Activated CD4-positive, alpha-beta T cell treated with anti-CD3 and anti-CD28 coated beads, Interleukin-2, amount 10 ng/mL, durations not matched to agents 7 days and 5 days (primary cell): Measurements from ENCODE around the gene SEMA3B. TPM values are rescaled to one million over a fixed set of nuclear protein-coding genes. Genes with fewer than 3 reads are reported as not detected.

ENCODE experiments used
- CTCF ChIA-PET: fragments of 350-600 bp; sonication (Branson Sonifier 250); formaldehyde crosslinking; loops from one replicate; lab custom pipeline; 2021; ENCODE audit warnings: antibody characterized with exemption; lab: Charles Lee
- POLR2A ChIA-PET: fragments of 350-600 bp; sonication (Branson Sonifier 250); formaldehyde crosslinking; loops from one replicate; lab custom pipeline; 2021; ENCODE audit warnings: antibody characterized with exemption; lab: Charles Lee
- DNase-seq: peaks from one replicate; pipeline ENCODE4 v3.0.0-alpha.2; 2020
- H3K27ac Mint-ChIP-seq: one replicate; pipeline ENCODE4 v1.8.0; 2021; ENCODE audit warnings: mild to moderate bottlenecking, moderate library complexity, mixed read lengths
- H3K27me3 Mint-ChIP-seq: one replicate; pipeline ENCODE4 v1.8.0; 2021; ENCODE audit warnings: mixed read lengths
- H3K36me3 Mint-ChIP-seq: one replicate; pipeline ENCODE4 v1.8.0; 2021; ENCODE audit warnings: low read depth, mixed read lengths
- H3K4me1 Mint-ChIP-seq: one replicate; pipeline ENCODE4 v1.8.0; 2021; ENCODE audit warnings: mixed read lengths
- H3K4me3 Mint-ChIP-seq: one replicate; pipeline ENCODE4 v1.8.0; 2021; ENCODE audit warnings: mild to moderate bottlenecking, moderate library complexity, mixed read lengths
- H3K9me3 Mint-ChIP-seq: one replicate; pipeline ENCODE4 v1.8.0; 2021; ENCODE audit warnings: mixed read lengths
- total RNA-seq, 2 experiments: library from RNA; stranded (reverse); gene quantifications; one replicate each; pipeline ENCODE4 v1.2.3, GENCODE V29; 2021

SEMA3B gene
- total RNA-seq, 2 experiments from 2014 or later: 0.37 to 0.60 TPM

- CTCF ChIA-PET: interaction anchor here (0.6 to 3.8 kb wide), 4 partner anchors 11 to 95 kb away, joined by 3 to 10 read pairs (median 4); no protein-coding TSS in a partner anchor
- Mint-ChIP-seq H3K4me1 (peaks cover 39% of the 10 kb centered on the region), H3K27ac (peak overlapping the region; percentile 95), H3K27me3 (no peaks in the 10 kb centered on the region), H3K9me3 (no peaks in the 10 kb centered on the region), H3K4me3 (no peak overlapping the region), H3K36me3 (peaks cover 1% of the 10 kb centered on the region)
- POLR2A ChIA-PET: no interaction called here
- peak; percentile 5 for DNase-seq
These were observed 25.1 kb downstream of the SEMA3B start for GRCh38 chr3:50294089-50294488.

GRCh38 chr3:50294492-50295403 is 25.8 kb downstream of the SEMA3B start:
- peak overlapping the region; percentile 9 for H3K27ac Mint-ChIP-seq
- H3K27me3 Mint-ChIP-seq: no peaks in the 10 kb centered on the region
- ChIA-PET POLR2A (no interaction called here), CTCF (interaction anchor here (1.3 to 3.8 kb wide), 4 partner anchors 27 to 56 kb away, joined by 3 to 10 read pairs (median 6); partner anchors contain the start of genes CYB561D2, HYAL2 and NPRL2)
- no peaks in the 10 kb centered on the region for H3K9me3 Mint-ChIP-seq
- H3K36me3 Mint-ChIP-seq: peaks cover 1% of the 10 kb centered on the region
- H3K4me1 Mint-ChIP-seq: peaks cover 40% of the 10 kb centered on the region
- no peak overlapping the region for H3K4me3 Mint-ChIP-seq
- DNase-seq: no peak

- no peak for DNase-seq
- no peaks in the 10 kb centered on the region for H3K9me3 Mint-ChIP-seq
- H3K27ac Mint-ChIP-seq: no peak overlapping the region
- CTCF ChIA-PET: interaction anchor here (1.0 to 4.5 kb wide), 5 partner anchors 26 to 55 kb away, joined by 3 to 21 read pairs (median 5); partner anchors contain the start of genes CYB561D2, HYAL2 and NPRL2
- peaks cover 44% of the 10 kb centered on the region for H3K4me1 Mint-ChIP-seq
- POLR2A ChIA-PET: no interaction called here
- H3K4me3 Mint-ChIP-seq: no peak overlapping the region
- peaks cover 1% of the 10 kb centered on the region for H3K36me3 Mint-ChIP-seq
- H3K27me3 Mint-ChIP-seq: no peaks in the 10 kb centered on the region
These were observed 26.8 kb downstream of the SEMA3B start for GRCh38 chr3:50295553-50296431.

- peak overlapping the region; percentile 71 for H3K27ac Mint-ChIP-seq
- DNase-seq: peak; percentile 6
- CTCF ChIA-PET: interaction anchor here (0.6 to 4.5 kb wide), 5 partner anchors 10 to 68 kb away, joined by 3 to 21 read pairs (median 4); partner anchors contain the start of gene HYAL2
- peaks cover 42% of the 10 kb centered on the region for H3K4me1 Mint-ChIP-seq
- no peaks in the 10 kb centered on the region for H3K27me3 Mint-ChIP-seq
- H3K9me3 Mint-ChIP-seq: no peaks in the 10 kb centered on the region
- POLR2A ChIA-PET: interaction anchor here (0.6 kb wide), 1 partner anchor 28 kb away, joined by 5 read pairs; the partner anchor contains the start of gene SEMA3B
- peaks cover 1% of the 10 kb centered on the region for H3K36me3 Mint-ChIP-seq
- no peak overlapping the region for H3K4me3 Mint-ChIP-seq
These were observed 27.9 kb downstream of the SEMA3B start for GRCh38 chr3:50296721-50297383.

GRCh38 chr3:50297384-50297775 is 28.4 kb downstream of the SEMA3B start:
- H3K9me3 Mint-ChIP-seq: no peaks in the 10 kb centered on the region
- DNase-seq: no peak
- H3K27me3 Mint-ChIP-seq: no peaks in the 10 kb centered on the region
- peak overlapping the region; percentile 100 for H3K27ac Mint-ChIP-seq
- POLR2A ChIA-PET: interaction anchor here (0.6 kb wide), 1 partner anchor 28 kb away, joined by 5 read pairs; the partner anchor contains the start of gene SEMA3B
- peaks cover 41% of the 10 kb centered on the region for H3K4me1 Mint-ChIP-seq
- peak overlapping the region; percentile 95 for H3K4me3 Mint-ChIP-seq
- CTCF ChIA-PET: interaction anchor here (0.6 to 4.5 kb wide), 7 partner anchors 9 to 68 kb away, joined by 3 to 21 read pairs (median 4); partner anchors contain the start of genes HYAL2 and LSMEM2
- peaks cover 1% of the 10 kb centered on the region for H3K36me3 Mint-ChIP-seq

GRCh38 chr3:50297896-50298725 is 29.2 kb downstream of the SEMA3B start:
- peak; percentile 8 for DNase-seq
- H3K4me1 Mint-ChIP-seq: peaks cover 35% of the 10 kb centered on the region
- no peaks in the 10 kb centered on the region for H3K27me3 Mint-ChIP-seq
- ChIA-PET POLR2A (no interaction called here), CTCF (interaction anchor here (0.6 to 4.5 kb wide), 15 partner anchors 9 to 294 kb away, joined by 3 to 21 read pairs (median 6); partner anchors contain the start of genes CYB561D2, GNAI2, HYAL2 and LSMEM2)
- H3K36me3 Mint-ChIP-seq: peaks cover 1% of the 10 kb centered on the region
- no peaks in the 10 kb centered on the region for H3K9me3 Mint-ChIP-seq
- H3K27ac Mint-ChIP-seq: peak overlapping the region; percentile 100
- peak overlapping the region; percentile 95 for H3K4me3 Mint-ChIP-seq

GRCh38 chr3:50298836-50299637 is 30.1 kb downstream of the SEMA3B start, which contains the start of the genes HYAL3 and NAA80:
Gene HYAL3 (minus strand): TSS chr3:50299405. CDS start chr3:50295602, 3,803 bp downstream.
Gene NAA80 (minus strand): TSS chr3:50299405. CDS start chr3:50297463, 1,942 bp downstream.
- POLR2A ChIA-PET: interaction anchor here (0.7 to 1.1 kb wide), 2 partner anchors 38 to 52 kb away, joined by 3 read pairs; partner anchors contain the start of genes CYB561D2 and NPRL2

GRCh38 chr3:50299638-50299928 is 30.6 kb downstream of the SEMA3B start:
- peaks cover 30% of the 10 kb centered on the region for H3K4me1 Mint-ChIP-seq
- ChIA-PET CTCF (interaction anchor here (0.7 to 4.5 kb wide), 15 partner anchors 10 to 105 kb away, joined by 3 to 21 read pairs (median 6); partner anchors contain the start of genes GNAI2, HYAL2, RASSF1 and TUSC2), POLR2A (interaction anchor here (0.7 to 1.1 kb wide), 2 partner anchors 38 to 51 kb away, joined by 3 read pairs; partner anchors contain the start of genes CYB561D2 and NPRL2)
- H3K27me3 Mint-ChIP-seq: no peaks in the 10 kb centered on the region
- H3K27ac Mint-ChIP-seq: peak overlapping the region; percentile 100
- H3K36me3 Mint-ChIP-seq: peaks cover 1% of the 10 kb centered on the region
- H3K4me3 Mint-ChIP-seq: peak overlapping the region; percentile 95
- no peaks in the 10 kb centered on the region for H3K9me3 Mint-ChIP-seq
- DNase-seq: no peak

More at GRCh38 chr3:50298836-50299637, 30.1 kb downstream of the SEMA3B start, which contains the start of the genes HYAL3 and NAA80:
- Mint-ChIP-seq H3K36me3 (peaks cover 1% of the 10 kb centered on the region), H3K4me1 (peaks cover 30% of the 10 kb centered on the region), H3K4me3 (peak within 1 kb of the TSS; percentile 95), H3K27ac (peak within 1 kb of the TSS; percentile 100), H3K27me3 (no peaks in the 10 kb centered on the region), H3K9me3 (no peaks in the 10 kb centered on the region)
- CTCF ChIA-PET: interaction anchor here (0.7 to 4.5 kb wide), 19 partner anchors 10 to 293 kb away, joined by 3 to 21 read pairs (median 6); partner anchors contain the start of genes CYB561D2, GNAI2, HYAL2 and LSMEM2
- peak; percentile 99 for DNase-seq

GRCh38 chr3:50299929-50300680 is 31.2 kb downstream of the SEMA3B start:
- peak overlapping the region; percentile 100 for H3K27ac Mint-ChIP-seq
- no peaks in the 10 kb centered on the region for H3K27me3 Mint-ChIP-seq
- H3K4me1 Mint-ChIP-seq: peaks cover 30% of the 10 kb centered on the region
- ChIA-PET POLR2A (interaction anchor here (0.7 to 1.1 kb wide), 2 partner anchors 37 to 51 kb away, joined by 3 read pairs; partner anchors contain the start of genes CYB561D2 and NPRL2), CTCF (interaction anchor here (0.7 to 4.5 kb wide), 14 partner anchors 11 to 105 kb away, joined by 3 to 21 read pairs (median 6); partner anchors contain the start of genes HYAL2, RASSF1 and TUSC2)
- peak overlapping the region; percentile 95 for H3K4me3 Mint-ChIP-seq
- peak; percentile 6 for DNase-seq
- no peaks in the 10 kb centered on the region for H3K9me3 Mint-ChIP-seq
- H3K36me3 Mint-ChIP-seq: peaks cover 1% of the 10 kb centered on the region
